OCI-LY1 (cell line): Measurements from ENCODE around the gene ELOVL6.

ENCODE experiments used
- CTCF ChIP-seq: fragments of 200-600 bp; sonication (generic), shearing (Covaris generic); IDR thresholded peaks from 2 replicates; pipeline ENCODE4 v1.5.1; 2017; ENCODE audit warnings: mild to moderate bottlenecking, antibody characterized with exemption, low read length, moderate library complexity, mixed read lengths
- EZH2 ChIP-seq: fragments of 200-600 bp; sonication (generic), shearing (Covaris generic); IDR thresholded peaks from 2 replicates; pipeline ENCODE4 v1.8.0; 2017; ENCODE audit warnings: borderline replicate concordance, mixed run types, mild to moderate bottlenecking, antibody characterized with exemption, low read length, moderate library complexity, mixed read lengths

GRCh38 chr4:110119337-110119736 is 79.1 kb downstream of the ELOVL6 start:
- TF ChIP-seq CTCF (no peak), EZH2 (no peak)
